GM21786 (cell line): ENCODE measurements around the gene INO80B.

ENCODE experiments used
- ATAC-seq: cut with Tn5 transposase; IDR thresholded peaks from one replicate; pipeline ENCODE4 v1.9.1; 2021; ENCODE audit not compliant: unreplicated experiment

Gene INO80B

DNA sequence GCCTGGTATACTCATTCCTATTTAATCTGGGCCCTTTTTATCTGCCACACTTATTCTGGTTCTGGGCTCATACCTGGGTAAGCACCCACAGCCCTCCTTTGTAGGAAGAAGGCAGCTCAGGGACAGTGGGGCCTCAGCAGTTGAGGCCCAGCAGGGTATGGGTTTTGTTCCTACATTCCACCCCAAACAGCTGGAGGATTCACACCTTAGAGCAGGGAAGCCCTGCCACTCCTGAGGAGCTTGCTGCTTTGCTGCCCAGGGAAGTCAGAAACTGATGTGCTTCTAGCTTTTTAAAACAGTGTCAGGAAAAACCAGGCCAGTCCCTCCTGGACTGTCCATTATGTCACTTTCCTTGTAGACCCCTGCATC lies 45.7 kb downstream of the INO80B start:
- ATAC-seq = no peak

DNA sequence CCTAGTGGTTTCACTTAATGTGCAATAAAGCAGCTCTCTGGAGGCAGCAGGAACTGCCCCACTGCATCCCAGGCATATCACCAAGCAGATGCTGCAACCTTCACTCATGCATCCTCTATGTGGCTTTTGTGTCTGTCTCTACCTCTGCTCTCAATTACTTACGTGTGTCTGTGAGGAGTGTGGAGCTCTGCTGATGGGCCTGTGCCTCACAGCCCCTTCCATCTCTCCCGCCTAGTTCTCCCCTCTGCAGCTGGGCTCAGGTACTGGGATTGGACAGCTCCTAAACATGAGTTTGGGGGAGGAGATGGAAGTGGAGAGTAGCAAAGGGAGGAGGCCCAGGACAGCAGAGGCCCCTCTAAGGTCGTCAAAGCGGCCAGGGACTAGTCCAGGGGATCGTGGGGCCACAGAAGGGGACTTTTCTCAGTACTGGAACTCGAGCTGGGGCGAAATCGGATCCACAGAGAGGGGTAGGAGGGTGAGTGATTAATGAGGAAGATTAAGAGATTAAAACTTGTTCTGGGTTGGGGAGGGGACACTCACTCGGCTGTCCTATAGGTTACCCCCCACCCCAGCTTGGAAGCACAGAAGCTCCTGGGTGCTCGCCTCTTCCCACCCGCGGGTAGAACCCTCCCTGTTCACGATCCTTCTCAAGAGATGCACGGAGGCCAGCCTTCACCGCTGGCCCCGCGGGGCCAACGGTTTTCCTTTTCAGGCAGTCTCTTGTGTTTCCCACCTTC lies 46.6 kb downstream of the INO80B start:
- no peak for ATAC-seq

DNA sequence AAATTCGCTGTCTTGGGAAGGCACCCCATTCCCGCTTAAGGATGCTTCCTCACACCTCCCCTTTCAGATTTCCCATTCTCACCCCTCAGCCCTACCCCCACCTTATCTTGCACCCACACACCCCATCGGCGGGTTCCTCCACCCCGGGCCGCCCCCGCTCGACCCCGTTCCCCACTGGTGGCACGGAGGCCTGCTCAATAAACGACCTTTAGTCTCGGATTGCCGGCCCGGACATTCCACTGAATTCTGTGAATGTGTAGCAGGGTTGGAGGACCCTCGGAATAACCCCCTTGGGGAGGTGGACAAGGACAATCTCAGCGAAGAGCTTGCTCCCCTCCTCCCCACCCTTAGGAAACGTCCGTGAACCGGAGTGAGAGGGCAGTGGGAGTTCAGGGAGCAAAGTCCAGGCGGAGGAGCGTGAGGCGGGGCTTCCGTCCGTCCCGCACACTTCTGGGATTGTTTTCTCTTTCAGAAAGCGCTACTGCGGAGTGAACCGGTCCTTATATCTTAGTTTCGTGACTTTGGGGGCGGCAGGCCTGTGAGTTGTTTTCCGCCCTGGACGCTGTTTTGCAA lies 47.3 kb downstream of the INO80B start:
- no peak for ATAC-seq

- peak; percentile 35 for ATAC-seq
Measured at GRCh38 chr2:74502720-74503505, 48.0 kb downstream of the INO80B start.

- ATAC-seq = no peak
Measured at GRCh38 chr2:74503506-74504475, 48.9 kb downstream of the INO80B start.

DNA sequence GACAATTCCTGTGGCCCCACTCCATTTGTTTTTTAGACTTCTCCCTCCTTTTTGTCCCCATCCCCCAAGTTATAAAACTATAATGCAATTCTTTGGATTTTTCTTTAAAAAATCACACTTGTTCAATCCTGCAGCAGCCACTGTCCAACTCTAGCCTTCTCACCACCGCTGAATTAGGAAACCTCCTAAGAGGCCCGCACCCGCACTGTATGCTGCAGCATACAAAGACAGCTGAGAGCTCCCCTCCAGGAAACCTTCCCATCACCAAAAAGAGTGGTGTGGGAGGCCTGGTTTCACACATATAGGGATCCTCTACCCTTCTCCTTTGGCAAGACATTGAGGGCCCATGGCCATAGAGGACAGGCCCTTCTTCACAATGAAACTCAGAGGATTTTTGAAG lies 49.7 kb downstream of the INO80B start:
- ATAC-seq = no peak

DNA sequence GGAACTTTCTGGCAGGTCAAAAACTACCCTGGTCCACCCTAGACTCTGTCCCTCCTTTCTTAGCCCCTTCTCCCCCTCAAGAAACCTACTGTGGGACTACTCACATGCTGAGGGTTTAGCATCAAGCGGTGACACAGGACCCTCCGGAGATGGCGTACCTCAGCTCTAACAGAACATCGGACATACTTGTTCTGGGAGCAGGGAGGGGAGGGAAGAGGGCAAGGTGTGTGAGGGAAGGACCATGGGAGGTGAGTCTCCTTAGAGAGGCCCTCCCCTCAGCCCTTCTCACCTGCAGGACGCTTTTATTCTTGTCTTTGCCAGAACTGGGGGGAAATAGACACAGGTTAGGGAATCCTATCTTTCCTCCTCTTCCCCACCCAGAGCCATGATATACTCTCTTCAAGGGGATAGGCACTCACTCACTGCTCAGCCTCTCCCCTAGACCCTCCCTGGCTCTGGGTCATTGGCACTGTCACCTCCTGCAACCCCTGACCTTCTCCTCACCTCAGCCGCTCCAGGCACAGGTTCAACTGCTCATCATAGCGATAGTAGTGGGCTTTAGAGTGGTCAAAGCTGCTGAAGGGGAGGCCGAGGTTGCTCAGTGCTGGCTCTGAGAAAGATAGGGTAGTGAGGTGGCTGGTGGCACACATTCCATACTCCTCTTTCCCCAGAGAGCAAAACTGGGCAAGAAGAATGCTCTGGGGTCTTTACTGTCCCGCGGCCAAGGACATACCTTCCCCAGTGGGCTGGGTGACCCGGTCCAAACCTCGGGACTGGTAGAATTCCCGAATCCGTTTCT lies 50.8 kb downstream of the INO80B start:
- ATAC-seq = no peak

- ATAC-seq = peak; percentile 90
Measured at GRCh38 chr2:74507145-74507925, 52.4 kb downstream of the INO80B start, which contains the start of gene PCGF1. PCGF1 (minus strand) TSS chr2:74507695; CDS start chr2:74507668, 27 bp downstream.
